ENCODE measurements around the gene DCHS2. TPM values are rescaled to one million over a fixed set of nuclear protein-coding genes. Genes with fewer than 3 reads are reported as not detected.

DCHS2 gene
- total RNA-seq, 2 donors from 2014 or later: 0.13 to 0.24 TPM

DNA sequence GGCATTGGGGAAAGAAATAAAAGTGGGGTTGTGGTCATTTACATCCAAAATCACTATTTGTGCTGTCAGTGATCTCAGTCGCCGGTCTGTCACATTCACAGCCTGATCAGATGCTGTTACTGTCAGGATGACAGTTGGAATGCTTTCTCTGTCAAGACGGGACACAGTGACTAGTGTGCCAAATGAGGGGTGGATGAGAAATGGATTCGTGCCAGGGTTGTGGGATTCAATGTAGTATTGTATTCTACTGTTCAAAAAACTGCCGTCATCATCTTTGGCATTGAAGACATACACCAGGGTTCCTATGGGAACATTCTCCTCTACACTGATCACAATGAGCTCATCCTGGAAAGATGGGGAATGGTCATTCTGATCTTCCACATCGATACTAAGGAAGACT, 171.1 kb downstream of the DCHS2 start:
- no peaks in the 10 kb centered on the region for H3K27me3 Mint-ChIP-seq (ENCODE audit: insufficient read depth)
- no peaks in the 10 kb centered on the region for H3K36me3 ChIP-seq (ENCODE audit: control insufficient read depth, insufficient read depth, low read length)
- peaks cover 6% of the 10 kb centered on the region for H3K9me3 ChIP-seq (ENCODE audit: control insufficient read depth, low read length)
- no peaks in the 10 kb centered on the region for H3K4me1 ChIP-seq (ENCODE audit: control insufficient read depth, insufficient read depth, low read length)
- H3K36me3 Mint-ChIP-seq (ENCODE audit: low read depth): no peaks in the 10 kb centered on the region
- H3K27ac Mint-ChIP-seq: no peak overlapping the region
- no peak for DNase-seq
- H3K9me3 Mint-ChIP-seq: no peaks in the 10 kb centered on the region
- no peak overlapping the region for H3K9ac ChIP-seq (ENCODE audit: extremely low read depth, low read length, poor library complexity, severe bottlenecking)
- H3K27me3 ChIP-seq (ENCODE audit: control insufficient read depth, insufficient read depth, low read length, poor library complexity, severe bottlenecking): no peaks in the 10 kb centered on the region
- no peak overlapping the region for H3K4me3 Mint-ChIP-seq
- TF ChIP-seq, protein P1, sequence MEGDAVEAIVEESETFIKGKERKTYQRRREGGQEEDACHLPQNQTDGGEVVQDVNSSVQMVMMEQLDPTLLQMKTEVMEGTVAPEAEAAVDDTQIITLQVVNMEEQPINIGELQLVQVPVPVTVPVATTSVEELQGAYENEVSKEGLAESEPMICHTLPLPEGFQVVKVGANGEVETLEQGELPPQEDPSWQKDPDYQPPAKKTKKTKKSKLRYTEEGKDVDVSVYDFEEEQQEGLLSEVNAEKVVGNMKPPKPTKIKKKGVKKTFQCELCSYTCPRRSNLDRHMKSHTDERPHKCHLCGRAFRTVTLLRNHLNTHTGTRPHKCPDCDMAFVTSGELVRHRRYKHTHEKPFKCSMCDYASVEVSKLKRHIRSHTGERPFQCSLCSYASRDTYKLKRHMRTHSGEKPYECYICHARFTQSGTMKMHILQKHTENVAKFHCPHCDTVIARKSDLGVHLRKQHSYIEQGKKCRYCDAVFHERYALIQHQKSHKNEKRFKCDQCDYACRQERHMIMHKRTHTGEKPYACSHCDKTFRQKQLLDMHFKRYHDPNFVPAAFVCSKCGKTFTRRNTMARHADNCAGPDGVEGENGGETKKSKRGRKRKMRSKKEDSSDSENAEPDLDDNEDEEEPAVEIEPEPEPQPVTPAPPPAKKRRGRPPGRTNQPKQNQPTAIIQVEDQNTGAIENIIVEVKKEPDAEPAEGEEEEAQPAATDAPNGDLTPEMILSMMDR (conservative IDR thresholded peaks at IDR 0.05): no peak
- 88 to 89% methylated on average over 4 to 6 of the region's 6 CpGs for WGBS, 2 experiments (ENCODE audit: insufficient coverage in 1 of 2, insufficient read length in 1 of 2)
- H3K4me3 ChIP-seq (ENCODE audit: low read length): no peak overlapping the region
- H3K4me1 Mint-ChIP-seq: no peaks in the 10 kb centered on the region
- no peak overlapping the region for H3K27ac ChIP-seq (ENCODE audit: low read depth, low read length)

GRCh38 chr4:154319736-154320135, 171.9 kb downstream of the DCHS2 start:
- Mint-ChIP-seq H3K27me3 (ENCODE audit: insufficient read depth) (no peaks in the 10 kb centered on the region), H3K9me3 (no peaks in the 10 kb centered on the region), H3K4me1 (no peaks in the 10 kb centered on the region), H3K27ac (no peak overlapping the region), H3K4me3 (no peak overlapping the region), H3K36me3 (ENCODE audit: low read depth) (no peaks in the 10 kb centered on the region)
- H3K9ac ChIP-seq (ENCODE audit: extremely low read depth, low read length, poor library complexity, severe bottlenecking): no peak overlapping the region
- 89% methylated on average over 1 of the region's 1 CpG; no CpG with 5 or more reads in 1 of the 2 experiments for whole genome bisulfite sequencing, 2 experiments (ENCODE audit: insufficient coverage in 1 of 2, insufficient read length in 1 of 2)
- H3K9me3 ChIP-seq (ENCODE audit: control insufficient read depth, low read length): peaks cover 6% of the 10 kb centered on the region
- H3K27me3 ChIP-seq (ENCODE audit: control insufficient read depth, insufficient read depth, low read length, poor library complexity, severe bottlenecking): no peaks in the 10 kb centered on the region
- TF ChIP-seq, protein P1 (conservative IDR thresholded peaks at IDR 0.05): no peak
- no peak for DNase-seq
- no peak overlapping the region for H3K4me3 ChIP-seq (ENCODE audit: low read length)
- H3K36me3 ChIP-seq (ENCODE audit: control insufficient read depth, insufficient read depth, low read length): no peaks in the 10 kb centered on the region
- no peaks in the 10 kb centered on the region for H3K4me1 ChIP-seq (ENCODE audit: control insufficient read depth, insufficient read depth, low read length)
- H3K27ac ChIP-seq (ENCODE audit: low read depth, low read length): no peak overlapping the region

DNA sequence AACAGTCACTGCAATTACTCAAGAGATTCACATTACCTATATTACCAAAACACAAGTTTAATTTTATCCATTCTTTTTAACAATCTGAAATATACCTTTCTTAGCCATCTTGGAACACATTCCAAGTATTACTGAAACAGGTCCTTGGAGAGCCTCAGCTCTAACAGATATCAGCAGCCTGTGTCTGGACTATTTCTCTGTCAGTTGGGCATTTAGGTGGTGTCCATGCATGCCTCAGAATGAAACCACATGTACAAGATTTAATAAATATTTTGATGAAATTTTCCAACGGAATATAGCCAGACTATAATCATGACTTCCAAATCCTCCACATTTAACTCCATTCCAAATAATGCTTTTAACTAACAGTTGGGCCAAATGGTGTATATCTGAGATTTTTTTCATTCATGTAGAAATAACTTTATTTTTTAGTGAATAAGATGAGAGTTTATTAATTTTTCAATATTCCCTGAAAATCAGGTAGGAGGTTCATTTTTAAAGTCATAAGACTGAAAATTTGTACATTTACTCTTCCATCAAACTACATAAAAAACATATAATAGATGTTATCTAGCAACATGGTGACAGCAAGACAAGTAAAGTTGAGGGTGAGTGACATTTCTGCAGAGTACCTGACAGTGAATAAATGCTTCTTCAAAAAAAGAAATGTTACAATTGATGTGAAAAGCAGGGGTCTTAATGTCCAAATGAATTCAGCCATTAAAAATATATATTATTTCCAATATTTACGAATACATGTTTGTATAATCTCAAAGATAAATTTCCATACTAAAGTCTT, 174.2 kb downstream of the DCHS2 start:
- TF ChIP-seq, protein P1 (conservative IDR thresholded peaks at IDR 0.05): no peak
- Histone ChIP-seq H3K4me3 (ENCODE audit: low read length) (no peak overlapping the region), H3K36me3 (ENCODE audit: control insufficient read depth, insufficient read depth, low read length) (no peaks in the 10 kb centered on the region), H3K27me3 (ENCODE audit: control insufficient read depth, insufficient read depth, low read length, poor library complexity, severe bottlenecking) (no peaks in the 10 kb centered on the region), H3K9me3 (ENCODE audit: control insufficient read depth, low read length) (peaks cover 6% of the 10 kb centered on the region), H3K4me1 (ENCODE audit: control insufficient read depth, insufficient read depth, low read length) (peaks cover 4% of the 10 kb centered on the region), H3K27ac (ENCODE audit: low read depth, low read length) (no peak overlapping the region), H3K9ac (ENCODE audit: extremely low read depth, low read length, poor library complexity, severe bottlenecking) (no peak overlapping the region)
- no peak overlapping the region for H3K27ac Mint-ChIP-seq
- H3K4me1 Mint-ChIP-seq: no peaks in the 10 kb centered on the region
- WGBS, 2 experiments (ENCODE audit: insufficient coverage in 1 of 2, insufficient read length in 1 of 2): 93% methylated on average over 2 of the region's 2 CpGs; no CpG with 5 or more reads in 1 of the 2 experiments
- H3K27me3 Mint-ChIP-seq (ENCODE audit: insufficient read depth): no peaks in the 10 kb centered on the region
- DNase-seq: no peak
- H3K36me3 Mint-ChIP-seq (ENCODE audit: low read depth): no peaks in the 10 kb centered on the region
- no peak overlapping the region for H3K4me3 Mint-ChIP-seq
- no peaks in the 10 kb centered on the region for H3K9me3 Mint-ChIP-seq
